K562 (cell line): ENCODE data around the gene CMTM4. TPM values are rescaled to one million over a fixed set of nuclear protein-coding genes. Genes with fewer than 3 reads are reported as not detected.

Experiments
- GABPA ChIP-seq: fragments of 200-800 bp; sonication (Bioruptor generic); conservative IDR thresholded peaks from 2 replicates; pipeline ENCODE4 v1.6.1; 2016; ENCODE audit warnings: low read depth, missing genetic modification characterization, missing compliant biosample characterization
- KLF6 ChIP-seq: fragments of 250-450 bp; sonication (Bioruptor Pico); IDR thresholded peaks from 2 replicates; pipeline ENCODE4 v1.4.0; 2020; ENCODE audit warnings: mild to moderate bottlenecking, moderate library complexity, borderline replicate concordance
- L3MBTL2 ChIP-seq: fragments of 450-650 bp; IDR thresholded peaks from 2 replicates; pipeline ENCODE4 v1.6.1; 2016; ENCODE audit warnings: mild to moderate bottlenecking, moderate library complexity
- RBFOX2 ChIP-seq: fragments of 200-400 bp; formaldehyde crosslinking; IDR thresholded peaks from 2 replicates; pipeline ENCODE4 v1.6.1; 2017; ENCODE audit warnings: low read depth, mild to moderate bottlenecking, low read length, moderate library complexity
- SMAD4 ChIP-seq: fragments of 250-450 bp; sonication (Bioruptor Pico); conservative IDR thresholded peaks from 2 replicates; pipeline ENCODE4 v1.8.0; 2021; ENCODE audit warnings: inconsistent platforms, mild to moderate bottlenecking, moderate library complexity
- TCF3 ChIP-seq: sonication (generic); formaldehyde crosslinking; IDR thresholded peaks from 2 replicates; pipeline ENCODE4 v1.4.0; 2020; ENCODE audit warnings: mild to moderate bottlenecking, missing genetic modification reagents
- TRIM24 ChIP-seq, 2 experiments: fragments of 450-650 bp; IDR thresholded peaks; 2 replicates each; pipeline ENCODE4 v1.6.1; 2016
- ZNF12 ChIP-seq: sonication (generic); formaldehyde crosslinking; IDR thresholded peaks from 2 replicates; pipeline ENCODE4 v1.4.0; 2020; ENCODE audit warnings: mild to moderate bottlenecking, missing genetic modification reagents
- ZNF561 ChIP-seq: fragments of 450-650 bp; formaldehyde crosslinking; conservative IDR thresholded peaks from 2 replicates; pipeline ENCODE4 v1.4.0; 2020; ENCODE audit warnings: mild to moderate bottlenecking, moderate library complexity
- ZNF766 ChIP-seq: fragments of 200-800 bp; sonication (Bioruptor generic); conservative IDR thresholded peaks from 2 replicates; pipeline ENCODE4 v1.6.1; 2016; ENCODE audit warnings: missing genetic modification characterization, missing compliant biosample characterization
- polyA plus RNA-seq, 8 experiments: library from polyadenylated mRNA; depleted of rRNA in 4 of 8; stranded (reverse) in 5 of 8; unstranded in 3 of 8; fragments of >200 nt; fragmentation: Nextera tagmentation in 2 of 8; fragmentation: Illumina TruSeq in 1 of 8; extraction: Ambion mirVana in 2 of 8; extraction: Trizol in 1 of 8; gene quantifications; 2 replicates each; pipeline versions ENCODE4 v1.2.1 to v1.2.3, GENCODE V29; 2011 to 2014; ENCODE audit warnings: inconsistent platforms in 1 of 8, missing spikeins in 1 of 8
- total RNA-seq, 7 experiments: library from RNA; depleted of rRNA in 6 of 7; stranded (reverse); fragments of >200 nt in 6 of 7; fragmentation: Illumina TruSeq in 2 of 7; extraction: Trizol in 2 of 7; gene quantifications; 2 replicates each; pipeline versions ENCODE4 v1.2.1 to v1.2.3, GENCODE V29; 2011 to 2021; ENCODE audit warnings: low replicate concordance in 1 of 7
- TF ChIP-seq, protein P1 (sequence below), 2 experiments: fragments of 450-650 bp; formaldehyde crosslinking in 1 of 2; IDR thresholded peaks; 2 replicates each; pipeline versions ENCODE4 v1.4.0 to v1.6.1; 2014 to 2020; ENCODE audit warnings: mild to moderate bottlenecking in 2 of 2, borderline replicate concordance in 1 of 2, low read depth in 1 of 2
- TF ChIP-seq, protein P2 (sequence below), 2 experiments: fragments of 450-650 bp in 1 of 2; sonication (generic) in 1 of 2; formaldehyde crosslinking in 1 of 2; IDR thresholded peaks in 1 of 2; conservative IDR thresholded peaks in 1 of 2; 2 replicates each; pipeline versions ENCODE4 v1.6.1 to v1.8.1; 2016 to 2023; ENCODE audit warnings: mild to moderate bottlenecking in 2 of 2, moderate library complexity in 2 of 2, inconsistent platforms in 1 of 2, missing genetic modification reagents in 1 of 2
- TF ChIP-seq, protein P3 (sequence below): fragments of 450-650 bp; IDR thresholded peaks from 2 replicates; pipeline ENCODE4 v1.6.1; 2018; ENCODE audit not compliant: partially characterized antibody

The CMTM4 gene
- total and polyA plus RNA-seq, 9 of the 15 experiments (the other 6 are each of a cell fraction or from before 2014, with no cell fraction given): 2.0 to 21.3 (median 12.5) TPM

DNA sequence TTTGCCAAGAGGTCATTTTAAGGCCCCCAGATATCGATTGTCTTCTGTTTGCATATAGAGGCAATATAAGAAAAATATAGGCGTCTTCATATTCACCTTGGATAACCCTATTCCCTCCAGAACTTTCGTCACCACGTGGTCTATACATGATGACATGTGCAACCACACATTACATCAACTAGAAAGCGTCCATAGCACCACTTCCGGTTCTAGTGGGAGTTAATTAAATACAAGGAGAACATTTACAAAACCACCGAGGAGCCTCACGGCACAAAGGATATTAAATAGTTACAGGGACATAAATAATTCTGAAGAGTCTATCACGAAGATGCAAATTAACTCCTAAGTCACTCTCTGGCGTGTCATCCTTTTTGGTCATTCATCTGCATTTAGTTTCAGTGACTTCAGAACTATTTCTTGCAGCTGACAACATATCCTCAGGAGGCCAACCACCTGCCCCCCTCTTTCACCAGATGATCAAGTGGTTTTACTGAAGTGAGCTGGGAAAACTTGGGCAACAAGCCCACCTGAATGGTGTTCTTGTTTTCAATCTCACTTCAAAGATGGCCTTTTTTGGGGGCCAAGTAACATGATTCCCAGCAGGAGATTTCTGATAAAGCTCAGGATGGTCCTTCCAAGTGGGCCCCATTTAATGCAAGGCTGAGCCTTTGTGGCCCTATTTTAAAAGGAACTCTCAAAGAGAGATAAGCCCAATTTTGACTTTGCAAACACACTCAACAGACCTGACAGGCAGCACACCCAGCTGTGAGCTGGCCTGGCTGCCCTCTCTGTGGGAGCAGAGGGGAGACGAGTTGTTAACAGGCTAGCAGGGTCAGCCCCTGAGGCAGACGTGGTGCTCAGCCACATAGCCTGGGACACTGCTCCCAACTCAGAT is 76.8 kb downstream of the CMTM4 start (continued):
- TF ChIP-seq ZNF561 (CRISPR knock-in tag): no peak
- TF ChIP-seq, protein P1, sequence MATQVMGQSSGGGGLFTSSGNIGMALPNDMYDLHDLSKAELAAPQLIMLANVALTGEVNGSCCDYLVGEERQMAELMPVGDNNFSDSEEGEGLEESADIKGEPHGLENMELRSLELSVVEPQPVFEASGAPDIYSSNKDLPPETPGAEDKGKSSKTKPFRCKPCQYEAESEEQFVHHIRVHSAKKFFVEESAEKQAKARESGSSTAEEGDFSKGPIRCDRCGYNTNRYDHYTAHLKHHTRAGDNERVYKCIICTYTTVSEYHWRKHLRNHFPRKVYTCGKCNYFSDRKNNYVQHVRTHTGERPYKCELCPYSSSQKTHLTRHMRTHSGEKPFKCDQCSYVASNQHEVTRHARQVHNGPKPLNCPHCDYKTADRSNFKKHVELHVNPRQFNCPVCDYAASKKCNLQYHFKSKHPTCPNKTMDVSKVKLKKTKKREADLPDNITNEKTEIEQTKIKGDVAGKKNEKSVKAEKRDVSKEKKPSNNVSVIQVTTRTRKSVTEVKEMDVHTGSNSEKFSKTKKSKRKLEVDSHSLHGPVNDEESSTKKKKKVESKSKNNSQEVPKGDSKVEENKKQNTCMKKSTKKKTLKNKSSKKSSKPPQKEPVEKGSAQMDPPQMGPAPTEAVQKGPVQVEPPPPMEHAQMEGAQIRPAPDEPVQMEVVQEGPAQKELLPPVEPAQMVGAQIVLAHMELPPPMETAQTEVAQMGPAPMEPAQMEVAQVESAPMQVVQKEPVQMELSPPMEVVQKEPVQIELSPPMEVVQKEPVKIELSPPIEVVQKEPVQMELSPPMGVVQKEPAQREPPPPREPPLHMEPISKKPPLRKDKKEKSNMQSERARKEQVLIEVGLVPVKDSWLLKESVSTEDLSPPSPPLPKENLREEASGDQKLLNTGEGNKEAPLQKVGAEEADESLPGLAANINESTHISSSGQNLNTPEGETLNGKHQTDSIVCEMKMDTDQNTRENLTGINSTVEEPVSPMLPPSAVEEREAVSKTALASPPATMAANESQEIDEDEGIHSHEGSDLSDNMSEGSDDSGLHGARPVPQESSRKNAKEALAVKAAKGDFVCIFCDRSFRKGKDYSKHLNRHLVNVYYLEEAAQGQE (IDR thresholded peaks at IDR 0.05; ENCODE audit: borderline replicate concordance): 0 out of 2 replicates have a peak, but pooled peaks have one; percentile 2
- TF ChIP-seq, protein P1 (CRISPR knock-in tag; IDR thresholded peaks at IDR 0.05; ENCODE audit: low read depth): no peak
- TF ChIP-seq ZNF766 (CRISPR knock-in tag): peak; percentile 54
- no peak for TF ChIP-seq KLF6 (CRISPR knock-in tag)
- TF ChIP-seq, protein P2, sequence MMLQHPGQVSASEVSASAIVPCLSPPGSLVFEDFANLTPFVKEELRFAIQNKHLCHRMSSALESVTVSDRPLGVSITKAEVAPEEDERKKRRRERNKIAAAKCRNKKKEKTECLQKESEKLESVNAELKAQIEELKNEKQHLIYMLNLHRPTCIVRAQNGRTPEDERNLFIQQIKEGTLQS (IDR thresholded peaks at IDR 0.05): peak; percentile 77
- TF ChIP-seq, protein P2 (CRISPR knock-in tag; conservative IDR thresholded peaks at IDR 0.05): no peak
- 0 out of 2 replicates have a peak, but pooled peaks have one; percentile 33 for TF ChIP-seq ZNF12
- 0 out of 2 replicates have a peak, but pooled peaks have one; percentile 5 for TF ChIP-seq SMAD4 (CRISPR knock-in tag)
- TF ChIP-seq RBFOX2: peak; percentile 48
- peak; percentile 37 for TF ChIP-seq TCF3 (CRISPR knock-in tag)
- peak; percentile 84 for TF ChIP-seq GABPA (tag)
- peak in 1 of 2 experiments; percentile 24; a peak in 1 of 4 replicates for TF ChIP-seq TRIM24 (IDR thresholded peaks at IDR 0.05)
- TF ChIP-seq, protein P3, sequence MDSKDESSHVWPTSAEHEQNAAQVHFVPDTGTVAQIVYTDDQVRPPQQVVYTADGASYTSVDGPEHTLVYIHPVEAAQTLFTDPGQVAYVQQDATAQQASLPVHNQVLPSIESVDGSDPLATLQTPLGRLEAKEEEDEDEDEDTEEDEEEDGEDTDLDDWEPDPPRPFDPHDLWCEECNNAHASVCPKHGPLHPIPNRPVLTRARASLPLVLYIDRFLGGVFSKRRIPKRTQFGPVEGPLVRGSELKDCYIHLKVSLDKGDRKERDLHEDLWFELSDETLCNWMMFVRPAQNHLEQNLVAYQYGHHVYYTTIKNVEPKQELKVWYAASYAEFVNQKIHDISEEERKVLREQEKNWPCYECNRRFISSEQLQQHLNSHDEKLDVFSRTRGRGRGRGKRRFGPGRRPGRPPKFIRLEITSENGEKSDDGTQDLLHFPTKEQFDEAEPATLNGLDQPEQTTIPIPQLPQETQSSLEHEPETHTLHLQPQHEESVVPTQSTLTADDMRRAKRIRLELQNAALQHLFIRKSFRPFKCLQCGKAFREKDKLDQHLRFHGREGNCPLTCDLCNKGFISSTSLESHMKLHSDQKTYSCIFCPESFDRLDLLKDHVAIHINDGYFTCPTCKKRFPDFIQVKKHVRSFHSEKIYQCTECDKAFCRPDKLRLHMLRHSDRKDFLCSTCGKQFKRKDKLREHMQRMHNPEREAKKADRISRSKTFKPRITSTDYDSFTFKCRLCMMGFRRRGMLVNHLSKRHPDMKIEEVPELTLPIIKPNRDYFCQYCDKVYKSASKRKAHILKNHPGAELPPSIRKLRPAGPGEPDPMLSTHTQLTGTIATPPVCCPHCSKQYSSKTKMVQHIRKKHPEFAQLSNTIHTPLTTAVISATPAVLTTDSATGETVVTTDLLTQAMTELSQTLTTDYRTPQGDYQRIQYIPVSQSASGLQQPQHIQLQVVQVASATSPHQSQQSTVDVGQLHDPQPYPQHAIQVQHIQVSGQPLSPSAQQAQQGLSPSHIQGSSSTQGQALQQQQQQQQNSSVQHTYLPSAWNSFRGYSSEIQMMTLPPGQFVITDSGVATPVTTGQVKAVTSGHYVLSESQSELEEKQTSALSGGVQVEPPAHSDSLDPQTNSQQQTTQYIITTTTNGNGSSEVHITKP: no peak
- peak; percentile 89 for TF ChIP-seq L3MBTL2
